Measurements from ENCODE around the gene SSH3.

Gene SSH3

DNA sequence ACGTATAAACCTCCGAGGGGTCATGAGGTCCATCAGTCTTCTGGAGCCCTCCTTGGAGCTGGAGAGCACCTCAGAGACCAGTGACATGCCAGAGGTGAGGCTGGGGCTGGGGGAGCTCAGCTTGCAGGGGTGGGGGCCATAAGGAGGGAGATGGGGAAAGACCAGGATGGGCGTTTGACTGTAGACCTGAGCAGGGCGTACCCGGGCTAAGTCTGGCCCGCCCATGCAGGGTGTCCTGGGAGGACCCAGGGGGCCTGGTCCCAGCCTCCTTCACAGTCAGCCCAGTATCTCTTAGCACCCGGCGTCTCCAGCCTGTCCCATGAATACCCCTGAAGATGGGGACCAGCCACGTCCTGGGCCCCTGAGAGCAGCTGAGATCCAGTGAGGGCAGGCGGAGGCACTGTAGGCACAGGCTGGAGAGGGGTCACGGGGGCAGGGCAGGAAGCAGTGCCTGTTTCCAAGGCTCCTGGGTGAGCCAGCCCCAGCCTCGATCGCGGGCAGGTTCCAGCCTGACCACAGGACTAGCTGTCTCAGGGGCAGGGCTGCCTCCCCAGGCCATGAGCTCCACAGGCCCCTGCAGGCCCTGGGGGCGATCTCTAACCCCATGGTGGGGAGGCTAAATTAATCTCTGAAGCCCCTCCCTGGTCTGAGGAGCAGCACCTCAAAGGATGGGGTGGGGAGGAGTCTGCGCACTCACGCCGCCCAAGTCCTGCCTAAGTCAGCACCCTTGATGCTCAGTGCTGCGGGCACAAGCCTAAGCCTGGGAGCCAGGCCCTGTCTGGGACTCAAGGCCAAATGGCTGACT is 7.1 kb downstream of the SSH3 start:
- DNase-seq (ENCODE audit: low read depth) = no peak

DNA sequence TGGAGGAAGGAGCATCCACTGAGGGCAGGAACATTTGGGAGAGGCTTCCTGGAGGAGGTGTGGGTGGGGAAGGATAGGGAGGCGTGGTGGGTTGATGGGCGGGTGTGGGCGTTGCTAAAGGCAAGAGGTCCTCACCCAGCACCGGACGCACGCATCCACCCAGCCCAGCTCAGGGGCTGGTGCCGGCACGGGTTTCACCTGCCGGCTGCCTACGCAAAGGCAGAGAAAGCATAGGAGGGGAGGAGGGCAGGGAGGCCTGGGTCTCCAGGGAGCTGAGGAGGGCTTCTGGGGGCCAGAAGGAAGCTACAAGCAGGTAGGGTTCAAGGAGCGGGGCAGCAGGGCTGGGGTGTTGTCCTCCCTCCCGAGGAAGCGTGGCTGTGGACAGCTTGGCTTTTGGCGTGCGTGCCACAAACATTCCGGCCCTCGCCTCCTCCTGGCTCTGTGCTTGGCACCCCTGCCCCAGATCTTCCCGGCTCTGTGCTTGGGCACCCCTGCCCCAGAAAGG is 7.8 kb downstream of the SSH3 start:
- no peak for DNase-seq (ENCODE audit: low read depth)
- TF ChIP-seq, protein P1, sequence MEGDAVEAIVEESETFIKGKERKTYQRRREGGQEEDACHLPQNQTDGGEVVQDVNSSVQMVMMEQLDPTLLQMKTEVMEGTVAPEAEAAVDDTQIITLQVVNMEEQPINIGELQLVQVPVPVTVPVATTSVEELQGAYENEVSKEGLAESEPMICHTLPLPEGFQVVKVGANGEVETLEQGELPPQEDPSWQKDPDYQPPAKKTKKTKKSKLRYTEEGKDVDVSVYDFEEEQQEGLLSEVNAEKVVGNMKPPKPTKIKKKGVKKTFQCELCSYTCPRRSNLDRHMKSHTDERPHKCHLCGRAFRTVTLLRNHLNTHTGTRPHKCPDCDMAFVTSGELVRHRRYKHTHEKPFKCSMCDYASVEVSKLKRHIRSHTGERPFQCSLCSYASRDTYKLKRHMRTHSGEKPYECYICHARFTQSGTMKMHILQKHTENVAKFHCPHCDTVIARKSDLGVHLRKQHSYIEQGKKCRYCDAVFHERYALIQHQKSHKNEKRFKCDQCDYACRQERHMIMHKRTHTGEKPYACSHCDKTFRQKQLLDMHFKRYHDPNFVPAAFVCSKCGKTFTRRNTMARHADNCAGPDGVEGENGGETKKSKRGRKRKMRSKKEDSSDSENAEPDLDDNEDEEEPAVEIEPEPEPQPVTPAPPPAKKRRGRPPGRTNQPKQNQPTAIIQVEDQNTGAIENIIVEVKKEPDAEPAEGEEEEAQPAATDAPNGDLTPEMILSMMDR (IDR thresholded peaks at IDR 0.05; ENCODE audit: low read length, missing control alignments) = no peak
- no peak overlapping the region for H3K4me3 ChIP-seq (replicated peaks; ENCODE audit: low read depth, low read length)

More for the DNA sequence above, 7.1 kb downstream of the SSH3 start:
- no peak overlapping the region for H3K4me3 ChIP-seq (replicated peaks; ENCODE audit: low read depth, low read length)
- TF ChIP-seq, protein P1 (IDR thresholded peaks at IDR 0.05; ENCODE audit: low read length, missing control alignments) = no peak

DNA sequence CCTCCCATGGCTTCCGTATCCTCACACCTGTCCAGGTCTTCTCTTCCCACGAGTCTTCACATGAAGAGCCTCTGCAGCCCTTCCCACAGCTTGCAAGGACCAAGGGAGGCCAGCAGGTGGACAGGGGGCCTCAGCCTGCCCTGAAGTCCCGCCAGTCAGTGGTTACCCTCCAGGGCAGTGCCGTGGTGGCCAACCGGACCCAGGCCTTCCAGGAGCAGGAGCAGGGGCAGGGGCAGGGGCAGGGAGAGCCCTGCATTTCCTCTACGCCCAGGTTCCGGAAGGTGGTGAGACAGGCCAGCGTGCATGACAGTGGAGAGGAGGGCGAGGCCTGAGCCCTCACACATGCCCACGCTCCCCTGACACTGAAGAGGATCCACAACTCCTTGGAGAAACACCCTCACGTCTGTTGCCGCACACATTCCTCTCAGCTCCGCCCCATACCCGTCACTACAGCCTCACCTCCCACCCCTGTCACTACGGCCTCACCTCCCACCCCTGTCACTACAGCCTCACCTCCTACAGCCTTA is 8.3 kb downstream of the SSH3 start:
- no peak for DNase-seq (ENCODE audit: low read depth)
- no peak overlapping the region for H3K4me3 ChIP-seq (replicated peaks; ENCODE audit: low read depth, low read length)

DNA sequence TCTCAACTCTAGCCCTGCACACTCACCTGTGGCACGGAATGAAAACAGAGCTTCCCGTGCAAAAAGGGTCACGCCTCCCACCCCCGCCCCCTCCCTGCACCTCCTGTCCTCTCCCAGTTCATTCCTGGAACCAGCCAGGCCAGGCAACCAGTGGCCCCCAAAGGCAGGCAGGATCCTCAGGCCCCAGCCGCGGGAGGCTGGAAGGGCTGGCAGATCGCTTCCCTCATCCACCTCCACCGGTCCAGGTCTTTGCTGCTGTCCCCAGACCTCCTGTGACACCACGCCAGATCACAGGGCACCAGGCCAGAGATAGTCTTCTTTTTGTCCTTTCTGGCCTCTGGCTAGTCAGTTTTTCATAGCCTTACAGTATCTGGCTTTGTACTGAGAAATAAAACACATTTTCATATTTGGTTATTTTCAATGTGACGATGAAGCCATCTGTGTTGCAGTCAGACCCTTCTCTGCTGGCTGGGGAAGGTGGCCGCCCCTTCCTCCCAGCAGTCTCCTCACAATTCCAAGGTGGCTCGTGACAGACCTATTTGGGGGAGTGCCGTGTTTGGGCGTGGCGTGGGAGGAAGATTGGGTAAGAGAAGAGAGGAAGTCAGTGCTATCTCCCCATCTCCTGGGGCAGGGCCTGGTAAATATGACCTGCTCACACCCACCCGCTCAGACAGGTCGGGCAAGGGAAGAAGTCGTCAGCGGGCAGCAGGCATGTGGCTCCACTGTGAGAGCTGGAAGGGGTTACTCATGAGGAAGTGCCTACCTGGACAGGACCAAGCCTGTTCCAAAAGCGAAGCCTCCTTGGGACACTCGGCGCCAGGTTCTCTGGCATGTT is 9.1 kb downstream of the SSH3 start:
- no peak for DNase-seq (ENCODE audit: low read depth)
- H3K4me3 ChIP-seq (replicated peaks; ENCODE audit: low read depth, low read length) = no peak overlapping the region
- TF ChIP-seq, protein P1 (IDR thresholded peaks at IDR 0.05; ENCODE audit: low read length, missing control alignments) = no peak

More for the DNA sequence above, 8.3 kb downstream of the SSH3 start:
- TF ChIP-seq, protein P1 (IDR thresholded peaks at IDR 0.05; ENCODE audit: low read length, missing control alignments) = no peak

DNA sequence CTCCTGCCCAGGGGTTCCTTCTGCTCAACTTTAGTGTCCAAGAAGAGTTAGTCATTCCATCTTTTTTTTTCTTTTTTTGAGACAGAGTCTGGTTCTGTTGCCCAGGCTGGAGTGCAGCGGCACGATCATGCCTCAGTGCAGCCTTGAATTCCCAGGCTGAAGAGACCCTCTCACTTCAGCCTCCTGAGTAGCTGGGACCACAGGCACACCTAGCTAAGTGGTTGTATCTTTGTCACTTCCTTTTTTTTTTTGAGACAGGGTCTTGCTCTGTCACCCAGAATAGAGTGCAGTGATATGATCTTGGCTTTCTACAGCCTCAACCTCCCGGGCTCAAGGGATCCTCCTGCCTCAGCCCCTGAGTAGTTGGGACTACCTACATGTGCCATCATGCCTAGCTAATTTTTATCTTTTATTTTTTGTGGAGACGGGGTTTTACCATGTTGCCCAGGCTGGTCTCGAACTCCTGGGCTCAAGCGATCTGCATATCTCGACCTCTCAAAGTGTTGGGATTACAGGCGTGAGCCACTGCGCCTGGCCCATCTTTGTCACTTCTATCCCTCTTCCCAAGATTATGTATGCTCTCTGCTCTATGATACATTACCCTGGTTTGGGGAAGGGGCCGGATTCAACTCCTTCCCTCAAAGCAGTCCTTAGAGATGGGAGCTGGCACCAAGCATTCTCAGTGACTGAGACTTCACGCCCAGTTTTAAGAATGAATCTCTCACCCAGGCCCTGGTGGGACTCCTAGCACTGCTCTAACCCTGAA is 10.0 kb downstream of the SSH3 start:
- DNase-seq (ENCODE audit: low read depth) = no peak
- H3K4me3 ChIP-seq (replicated peaks; ENCODE audit: low read depth, low read length) = no peak overlapping the region
- TF ChIP-seq, protein P1 (IDR thresholded peaks at IDR 0.05; ENCODE audit: low read length, missing control alignments) = no peak

DNA sequence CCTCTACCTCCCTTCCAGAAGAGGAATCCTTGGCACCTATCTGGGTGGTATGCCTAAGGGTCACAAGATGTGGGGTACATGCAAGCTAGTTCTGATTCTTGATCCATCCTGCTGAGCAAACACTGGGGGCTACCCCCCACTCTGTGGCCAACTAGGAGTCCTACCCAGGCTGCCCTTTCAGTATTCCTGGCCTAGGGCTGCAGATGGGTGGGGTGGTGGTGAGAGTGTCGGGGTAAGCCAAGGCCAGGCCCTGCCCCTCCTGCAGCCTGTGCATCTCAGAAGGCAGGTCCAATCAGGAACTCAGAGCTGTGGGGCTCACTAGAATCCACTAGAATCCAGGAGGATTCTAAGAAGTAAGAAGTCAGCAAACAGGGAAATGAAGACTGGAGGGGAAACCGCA is 10.9 kb downstream of the SSH3 start:
- TF ChIP-seq, protein P1 (IDR thresholded peaks at IDR 0.05; ENCODE audit: low read length, missing control alignments) = no peak
- DNase-seq (ENCODE audit: low read depth) = no peak
- no peak overlapping the region for H3K4me3 ChIP-seq (replicated peaks; ENCODE audit: low read depth, low read length)

Measured in fibroblast of pulmonary artery (primary cell).